HepG2 (cell line): ENCODE results near the gene JSRP1. TPM values are rescaled to one million over a fixed set of nuclear protein-coding genes. Genes with fewer than 3 reads are reported as not detected.

Experiments
- DMAP1 ChIP-seq: IDR thresholded peaks from 2 replicates; pipeline ENCODE4 v1.6.1; 2016
- ETV6 ChIP-seq: sonication (generic); formaldehyde crosslinking; conservative IDR thresholded peaks from 2 replicates; pipeline ENCODE4 v1.4.0; 2020; ENCODE audit warnings: missing genetic modification reagents
- HHEX ChIP-seq: IDR thresholded peaks from 2 replicates; pipeline ENCODE4 v1.6.1; 2016; ENCODE audit warnings: control low read depth
- HOXD1 ChIP-seq: sonication (generic); formaldehyde crosslinking; IDR thresholded peaks from 2 replicates; pipeline ENCODE4 v1.5.0; 2020; ENCODE audit warnings: missing genetic modification reagents
- MTERF4 ChIP-seq: sonication (generic); formaldehyde crosslinking; IDR thresholded peaks from 2 replicates; pipeline ENCODE4 v1.8.0; 2023; ENCODE audit warnings: mild to moderate bottlenecking, missing genetic modification reagents
- MYPOP ChIP-seq: sonication (generic); formaldehyde crosslinking; IDR thresholded peaks from 2 replicates; pipeline ENCODE4 v1.8.1; 2023; ENCODE audit warnings: mild to moderate bottlenecking, moderate library complexity, missing genetic modification reagents
- NFE2L2 ChIP-seq: fragments of 150-350 bp; IDR thresholded peaks from 2 replicates; pipeline ENCODE4 v1.6.1; 2014; ENCODE audit warnings: low read length
- PAWR ChIP-seq: sonication (generic); formaldehyde crosslinking; IDR thresholded peaks from 2 replicates; pipeline ENCODE4 v1.4.0; 2020; ENCODE audit warnings: missing genetic modification reagents, mild to moderate bottlenecking, borderline replicate concordance
- PBX2 ChIP-seq: IDR thresholded peaks from 2 replicates; pipeline ENCODE4 v1.6.1; 2016; ENCODE audit warnings: control low read depth
- SNAPC5 ChIP-seq: sonication (generic); formaldehyde crosslinking; IDR thresholded peaks from 2 replicates; pipeline ENCODE4 v1.8.1; 2023; ENCODE audit warnings: mild to moderate bottlenecking, missing genetic modification reagents, borderline replicate concordance
- YEATS4 ChIP-seq: sonication (generic); formaldehyde crosslinking; IDR thresholded peaks from 2 replicates; pipeline ENCODE4 v1.4.0; 2020; ENCODE audit warnings: missing genetic modification reagents, borderline replicate concordance
- ZBTB1 ChIP-seq: sonication (generic); formaldehyde crosslinking; IDR thresholded peaks from 2 replicates; pipeline ENCODE4 v1.4.0; 2020; ENCODE audit warnings: missing genetic modification reagents, borderline replicate concordance
- ZBTB33 ChIP-seq: sonication (generic); formaldehyde crosslinking; IDR thresholded peaks from 2 replicates; pipeline ENCODE4 v1.4.0; 2020; ENCODE audit warnings: missing genetic modification reagents
- ZNF274 ChIP-seq: sonication (generic); formaldehyde crosslinking; IDR thresholded peaks from 2 replicates; pipeline ENCODE4 v1.5.1; 2020; ENCODE audit warnings: mild to moderate bottlenecking, missing genetic modification reagents
- ZNF354B ChIP-seq: sonication (generic); formaldehyde crosslinking; IDR thresholded peaks from 2 replicates; pipeline ENCODE4 v1.8.0; 2022; ENCODE audit warnings: mild to moderate bottlenecking, missing genetic modification reagents
- ZNF569 ChIP-seq: sonication (generic); formaldehyde crosslinking; IDR thresholded peaks from 2 replicates; pipeline ENCODE4 v1.5.0; 2020; ENCODE audit warnings: mild to moderate bottlenecking, missing genetic modification reagents, moderate library complexity, borderline replicate concordance
- ZNF639 ChIP-seq: conservative IDR thresholded peaks from 2 replicates; pipeline ENCODE4 v1.6.1; 2018; ENCODE audit warnings: missing genetic modification reagents
- ZNF709 ChIP-seq: sonication (generic); formaldehyde crosslinking; IDR thresholded peaks from 2 replicates; pipeline ENCODE4 v1.5.0; 2020; ENCODE audit warnings: mild to moderate bottlenecking, missing genetic modification reagents
- ZNF737 ChIP-seq: sonication (generic); formaldehyde crosslinking; IDR thresholded peaks from 2 replicates; pipeline ENCODE4 v1.5.0; 2020; ENCODE audit warnings: missing genetic modification reagents, mild to moderate bottlenecking, borderline replicate concordance
- ZNF749 ChIP-seq: sonication (generic); formaldehyde crosslinking; IDR thresholded peaks from 2 replicates; pipeline ENCODE4 v1.8.0; 2022; ENCODE audit warnings: mild to moderate bottlenecking, missing genetic modification reagents, moderate library complexity, borderline replicate concordance
- ZSCAN5A ChIP-seq: sonication (generic); formaldehyde crosslinking; IDR thresholded peaks from 2 replicates; pipeline ENCODE4 v1.8.0; 2022; ENCODE audit warnings: mild to moderate bottlenecking, missing genetic modification reagents, borderline replicate concordance
- polyA plus RNA-seq, 8 experiments: library from polyadenylated mRNA; depleted of rRNA in 3 of 8; stranded (reverse) in 7 of 8; unstranded in 1 of 8; fragments of >200 nt; fragmentation: Illumina TruSeq in 4 of 8; extraction: Trizol in 4 of 8; gene quantifications; 2 replicates each; pipeline versions ENCODE4 v1.2.1 to v1.2.3, GENCODE V29; 2011 to 2016; ENCODE audit warnings: low read depth in 4 of 8, missing spikeins in 1 of 8, mixed read lengths in 1 of 8; ENCODE audit not compliant: insufficient read depth in 1 of 8
- total RNA-seq, 5 experiments: library from RNA; depleted of rRNA; stranded (reverse); fragments of >200 nt; fragmentation: Illumina TruSeq; extraction: Trizol; gene quantifications; 2 replicates each; pipeline ENCODE4 v1.2.3, GENCODE V29; 2016; ENCODE audit warnings: low read depth in 1 of 5

Gene JSRP1
- total and polyA plus RNA-seq, 2 of the 13 experiments (the other 11 are each of a cell fraction or from before 2014, with no cell fraction given) = 0.16 to 0.38 TPM

- TF ChIP-seq PAWR (CRISPR knock-in tag) = no peak
- TF ChIP-seq ZSCAN5A (CRISPR knock-in tag) = no peak
- TF ChIP-seq HOXD1 (CRISPR knock-in tag) = no peak
- TF ChIP-seq ZNF569 (CRISPR knock-in tag) = no peak
- TF ChIP-seq ZNF274 = no peak
- no peak for TF ChIP-seq ZNF354B (CRISPR knock-in tag)
- TF ChIP-seq YEATS4 (CRISPR knock-in tag) = no peak; the same call in 1 of the 2 replicates
- TF ChIP-seq MYPOP (CRISPR knock-in tag) = peak; percentile 47; the same call in 1 of the 2 replicates
- TF ChIP-seq DMAP1 (CRISPR knock-in tag) = peak; percentile 22; the same call in 1 of the 2 replicates
- TF ChIP-seq ZNF639 (CRISPR knock-in tag) = no peak
- no peak for TF ChIP-seq PBX2
- TF ChIP-seq ZBTB33 (CRISPR knock-in tag) = peak; percentile 56; the same call in 1 of the 2 replicates
- peak; percentile 60; the same call in 1 of the 2 replicates for TF ChIP-seq ZNF749 (CRISPR knock-in tag)
- TF ChIP-seq ZNF737 = no peak
- no peak for TF ChIP-seq ETV6 (CRISPR knock-in tag)
- no peak for TF ChIP-seq ZNF709 (CRISPR knock-in tag)
- TF ChIP-seq ZBTB1 (CRISPR knock-in tag) = no peak
- no peak for TF ChIP-seq HHEX (CRISPR knock-in tag)
- TF ChIP-seq SNAPC5 (CRISPR knock-in tag) = no peak
- no peak for TF ChIP-seq MTERF4 (CRISPR knock-in tag)
- no peak for TF ChIP-seq NFE2L2
Observed at GRCh38 chr19:2253106-2254063, 2.8 kb downstream of the JSRP1 start (continued).
